Neural progenitor cell (in vitro differentiated cells): ENCODE measurements around the gene PPP2R5D.

Source experiments
- EZH2 ChIP-seq: fragments of 200-600 bp; sonication (generic); IDR thresholded peaks from 2 replicates; pipeline ENCODE4 v1.6.1; 2017; ENCODE audit warnings: antibody characterized with exemption, mild to moderate bottlenecking, moderate library complexity
- EZH2phosphoT487 ChIP-seq: fragments of 200-600 bp; sonication (generic); IDR thresholded peaks from 2 replicates; pipeline ENCODE4 v1.6.1; 2017; ENCODE audit warnings: antibody characterized with exemption
- TF ChIP-seq, protein P1 (sequence below): fragments of 200-600 bp; sonication (generic); IDR thresholded peaks from 2 replicates; pipeline ENCODE4 v1.5.1; 2017; ENCODE audit warnings: antibody characterized with exemption, mild to moderate bottlenecking

DNA sequence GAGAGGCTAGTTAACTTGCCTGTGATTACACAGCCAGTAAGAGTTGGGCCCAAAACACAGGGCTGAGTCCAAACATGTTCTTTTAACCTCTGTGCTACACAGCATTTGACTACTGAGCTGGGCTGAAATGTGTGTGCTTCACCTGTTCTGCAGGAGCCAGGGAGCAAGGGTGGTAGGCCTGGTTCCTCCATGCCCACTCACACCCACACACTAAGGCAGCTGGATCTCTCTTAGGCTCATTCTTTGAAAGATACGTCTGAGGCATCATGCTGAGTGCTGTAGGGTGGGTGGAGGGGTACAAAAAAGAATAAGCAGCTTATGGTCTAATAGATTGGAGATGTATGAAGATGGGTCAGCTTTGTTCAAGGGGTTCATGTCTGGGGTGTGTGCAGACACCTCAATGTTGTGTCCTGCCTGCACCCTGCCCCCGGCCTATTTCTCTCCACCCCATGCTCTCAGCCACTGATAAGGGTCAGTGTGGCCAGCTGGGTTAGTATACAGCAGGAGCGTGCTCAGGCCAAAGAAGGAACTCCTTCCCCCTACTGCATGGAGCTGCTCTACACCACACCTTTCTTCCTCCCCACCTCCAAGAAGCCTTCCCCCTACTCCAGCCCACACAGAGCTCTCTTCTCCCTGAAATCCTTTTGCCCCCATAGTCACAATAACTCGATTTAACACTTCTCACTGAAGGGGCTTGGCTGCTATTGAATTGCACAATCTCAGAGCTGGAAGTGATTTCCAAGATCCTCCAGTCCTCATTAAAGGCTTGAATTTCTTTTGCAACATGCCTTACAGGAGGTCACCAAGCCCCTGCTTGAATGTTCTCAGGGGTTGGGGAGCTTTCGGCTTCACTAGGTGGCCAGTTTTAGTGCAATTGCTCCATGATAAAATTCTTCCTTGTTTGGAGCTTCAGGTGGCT is 3.4 kb downstream of the PPP2R5D start:
- TF ChIP-seq, protein P1, sequence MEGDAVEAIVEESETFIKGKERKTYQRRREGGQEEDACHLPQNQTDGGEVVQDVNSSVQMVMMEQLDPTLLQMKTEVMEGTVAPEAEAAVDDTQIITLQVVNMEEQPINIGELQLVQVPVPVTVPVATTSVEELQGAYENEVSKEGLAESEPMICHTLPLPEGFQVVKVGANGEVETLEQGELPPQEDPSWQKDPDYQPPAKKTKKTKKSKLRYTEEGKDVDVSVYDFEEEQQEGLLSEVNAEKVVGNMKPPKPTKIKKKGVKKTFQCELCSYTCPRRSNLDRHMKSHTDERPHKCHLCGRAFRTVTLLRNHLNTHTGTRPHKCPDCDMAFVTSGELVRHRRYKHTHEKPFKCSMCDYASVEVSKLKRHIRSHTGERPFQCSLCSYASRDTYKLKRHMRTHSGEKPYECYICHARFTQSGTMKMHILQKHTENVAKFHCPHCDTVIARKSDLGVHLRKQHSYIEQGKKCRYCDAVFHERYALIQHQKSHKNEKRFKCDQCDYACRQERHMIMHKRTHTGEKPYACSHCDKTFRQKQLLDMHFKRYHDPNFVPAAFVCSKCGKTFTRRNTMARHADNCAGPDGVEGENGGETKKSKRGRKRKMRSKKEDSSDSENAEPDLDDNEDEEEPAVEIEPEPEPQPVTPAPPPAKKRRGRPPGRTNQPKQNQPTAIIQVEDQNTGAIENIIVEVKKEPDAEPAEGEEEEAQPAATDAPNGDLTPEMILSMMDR, result no peak
- no peak for TF ChIP-seq EZH2
- no peak for TF ChIP-seq EZH2phosphoT487
